ENCODE measurements around the gene SRRD. TPM values are rescaled to one million over a fixed set of nuclear protein-coding genes. Genes with fewer than 3 reads are reported as not detected.

Gene SRRD
- total RNA-seq, 1 experiment from 2014 or later, result 19.2 TPM

DNA sequence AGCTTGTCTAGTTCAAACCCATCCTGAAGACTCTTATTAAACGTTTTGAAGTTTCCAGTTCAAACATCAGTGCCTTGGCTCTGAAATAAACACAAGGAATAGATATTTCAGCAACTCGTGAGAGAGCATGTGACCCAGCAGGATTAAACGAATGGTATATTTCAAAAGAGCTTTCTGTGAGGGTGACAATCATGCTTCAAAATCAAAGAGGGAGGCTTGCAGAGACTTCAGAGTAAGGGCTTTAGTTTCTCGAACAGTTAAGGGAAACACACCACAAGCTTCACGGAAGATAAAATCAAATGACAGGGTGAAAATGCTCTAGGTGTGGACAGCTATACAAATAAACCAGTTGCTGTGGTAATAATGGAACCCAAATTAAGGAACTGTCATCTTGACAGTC is 1.5 kb upstream of the SRRD start:
- no peak for DNase-seq (ENCODE audit: low spot score)

DNA sequence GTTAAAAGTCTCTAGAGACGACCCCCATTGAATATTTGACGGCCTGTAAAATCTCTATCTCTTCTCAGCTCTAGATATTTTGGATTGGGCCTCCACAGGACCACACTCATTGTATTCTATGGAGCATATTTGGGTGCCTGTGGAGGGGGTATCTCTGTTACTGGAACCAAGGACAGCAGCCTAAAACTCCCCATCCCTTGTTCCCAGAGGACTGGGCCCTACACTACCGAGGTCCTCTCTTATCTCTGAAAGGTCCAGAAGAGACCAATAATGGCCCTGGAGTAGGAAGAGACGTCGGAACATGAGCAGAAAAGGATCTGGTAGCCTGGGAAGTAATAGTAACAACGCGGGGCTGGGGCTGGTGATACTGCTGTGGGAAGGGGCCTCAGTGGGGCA is 636 bp upstream of the SRRD start:
- DNase-seq (ENCODE audit: low spot score), result no peak

DNA sequence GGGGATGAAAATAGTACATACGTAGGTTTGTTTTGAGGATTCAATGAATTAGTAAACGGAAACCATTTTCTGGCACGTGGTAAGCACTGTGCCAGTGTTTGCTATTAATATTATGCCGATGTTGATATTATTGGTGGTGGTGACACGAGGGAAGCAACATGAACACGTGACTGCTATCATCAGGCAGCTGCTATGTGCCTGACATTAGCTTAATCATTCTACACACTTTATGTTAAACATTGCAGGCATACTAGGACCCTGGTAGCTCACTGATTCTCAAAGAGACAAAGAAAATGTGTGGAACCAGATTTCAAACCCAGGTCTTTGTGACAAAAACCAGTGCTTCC is 656 bp downstream of the SRRD start:
- no peak for DNase-seq (ENCODE audit: low spot score)

DNA sequence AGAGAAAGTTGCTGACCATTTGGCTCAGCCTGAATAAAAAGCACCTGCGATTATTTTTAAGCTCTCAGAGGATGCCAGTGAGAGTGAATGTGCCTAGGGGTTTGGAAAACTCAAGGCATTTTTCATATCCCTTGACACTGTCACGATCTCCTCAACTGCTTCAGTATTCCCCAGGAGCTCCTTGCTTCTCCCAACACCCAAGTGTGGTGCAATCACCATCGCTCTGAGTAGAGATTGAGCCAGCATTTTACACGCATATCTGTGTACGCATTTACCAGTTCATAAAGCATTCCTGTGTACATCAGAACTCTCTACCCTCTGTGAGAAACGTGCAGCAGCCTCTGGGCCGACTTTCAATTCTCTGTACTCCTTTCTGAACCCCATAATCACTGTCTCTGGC is 1.3 kb downstream of the SRRD start:
- no peak for DNase-seq (ENCODE audit: low spot score)

DNA sequence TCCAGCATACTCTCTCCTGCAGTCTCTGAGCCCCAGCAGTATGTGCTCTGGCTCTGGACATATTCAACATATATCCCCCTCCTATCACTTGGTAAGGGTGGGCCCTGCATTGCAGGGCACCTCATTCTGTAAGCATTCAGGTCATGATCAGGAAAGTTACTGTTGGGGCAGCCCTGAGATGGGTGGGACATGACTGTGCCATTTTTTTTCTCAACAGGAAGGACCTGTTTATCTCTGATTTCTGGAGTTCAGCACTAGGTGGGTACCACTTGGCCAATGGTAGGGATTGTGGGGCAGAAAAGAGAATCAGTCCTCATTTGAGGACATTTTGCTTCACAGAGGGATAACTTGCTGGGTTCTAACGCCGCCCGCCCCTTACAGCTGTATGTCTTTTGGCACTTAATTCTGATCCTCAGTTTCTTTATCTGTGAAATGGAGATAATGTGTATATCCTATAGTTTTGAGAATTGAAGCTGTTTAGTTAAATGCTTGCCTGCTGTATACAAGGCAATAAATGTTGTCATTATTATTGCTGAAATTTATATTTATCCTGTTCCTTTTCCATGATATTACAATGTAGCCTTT is 2.2 kb downstream of the SRRD start:
- DNase-seq (ENCODE audit: low spot score), result no peak

DNA sequence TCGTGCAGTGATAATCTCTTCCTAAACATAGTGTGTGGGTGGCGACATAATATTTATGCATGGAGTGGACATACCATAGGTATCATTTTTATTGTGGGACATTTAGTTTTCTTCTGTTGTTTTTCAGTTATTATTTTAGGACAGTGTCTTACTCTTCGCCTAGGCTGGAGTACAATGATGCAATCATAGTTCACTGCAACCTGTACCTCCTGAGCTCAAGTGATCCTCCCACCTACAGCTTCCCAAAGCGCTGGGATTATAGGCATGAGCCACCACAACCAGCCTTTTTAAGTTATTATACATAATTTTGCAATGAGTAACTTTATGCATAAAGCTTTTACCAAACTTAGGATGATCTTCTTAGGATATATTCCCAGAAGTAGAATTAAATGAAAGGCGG is 2.7 kb downstream of the SRRD start:
- DNase-seq (ENCODE audit: low spot score), result no peak

DNA sequence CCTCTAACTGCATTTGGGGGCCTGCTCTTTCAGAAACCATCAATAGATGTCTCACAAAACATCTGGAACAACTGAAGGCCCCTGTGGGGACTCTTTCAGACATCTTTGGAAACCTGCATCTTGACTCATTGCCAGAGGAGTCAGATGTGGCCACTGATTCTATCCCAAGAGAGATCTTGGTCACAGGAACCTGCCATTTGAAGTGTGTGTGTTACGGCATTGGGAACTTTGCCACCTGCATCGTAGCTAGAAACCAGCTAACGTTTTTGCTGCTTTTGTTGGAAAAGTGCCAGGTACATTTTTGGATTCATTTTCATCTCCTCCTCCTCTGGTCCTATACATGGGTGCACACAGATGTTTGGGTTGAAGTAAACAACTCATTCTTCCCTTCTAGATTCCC is 4.3 kb downstream of the SRRD start:
- no peak for DNase-seq (ENCODE audit: low spot score)

DNA sequence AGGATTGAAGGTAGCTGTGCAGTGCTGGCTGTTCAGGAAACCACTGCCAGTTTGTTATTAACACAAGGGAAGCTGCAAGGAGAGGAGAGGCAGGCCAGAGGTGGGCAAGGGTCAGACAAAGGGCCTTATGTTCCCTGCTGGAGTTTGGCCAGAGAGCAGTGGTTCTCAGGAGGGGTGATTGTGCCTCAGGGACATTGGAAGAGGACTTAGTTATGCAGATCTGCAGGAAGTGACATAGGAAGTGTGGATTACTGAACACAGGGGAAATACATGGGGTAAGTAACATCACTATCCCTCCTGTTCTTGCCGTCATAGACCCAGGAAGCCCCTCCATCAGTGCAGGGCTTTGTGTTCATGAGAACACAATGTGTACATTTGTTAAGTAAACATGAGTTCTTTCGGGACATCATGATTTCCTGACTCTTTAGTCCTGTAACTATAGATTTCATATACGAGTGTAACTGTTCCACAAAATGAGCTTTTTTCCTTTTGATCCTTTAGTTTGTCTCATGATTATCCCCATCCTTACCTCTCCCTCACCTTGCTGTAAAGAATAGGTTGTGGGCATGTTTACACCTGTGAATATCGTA is 5.9 kb downstream of the SRRD start:
- no peak for DNase-seq (ENCODE audit: low spot score)

DNA sequence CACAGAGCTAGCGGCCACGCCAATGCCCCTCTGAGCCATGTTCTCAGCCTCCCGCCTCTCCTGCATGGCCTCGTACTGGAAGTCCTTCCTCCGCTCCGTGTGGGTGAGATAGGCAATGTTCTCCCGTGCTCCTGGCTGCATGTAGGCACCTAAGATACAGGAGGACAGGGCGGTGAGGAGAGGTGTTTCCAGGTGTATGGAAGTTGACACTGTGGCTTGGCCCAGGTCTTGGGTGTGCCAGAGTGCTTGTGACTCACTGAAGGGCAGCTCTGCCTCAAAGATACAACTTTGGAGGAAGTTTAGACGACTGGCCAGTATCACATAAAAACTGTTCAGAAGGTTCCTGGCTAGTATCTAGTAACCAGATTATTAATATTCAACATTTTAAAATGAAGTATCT is 8.5 kb downstream of the SRRD start:
- DNase-seq (ENCODE audit: low spot score), result no peak

DNA sequence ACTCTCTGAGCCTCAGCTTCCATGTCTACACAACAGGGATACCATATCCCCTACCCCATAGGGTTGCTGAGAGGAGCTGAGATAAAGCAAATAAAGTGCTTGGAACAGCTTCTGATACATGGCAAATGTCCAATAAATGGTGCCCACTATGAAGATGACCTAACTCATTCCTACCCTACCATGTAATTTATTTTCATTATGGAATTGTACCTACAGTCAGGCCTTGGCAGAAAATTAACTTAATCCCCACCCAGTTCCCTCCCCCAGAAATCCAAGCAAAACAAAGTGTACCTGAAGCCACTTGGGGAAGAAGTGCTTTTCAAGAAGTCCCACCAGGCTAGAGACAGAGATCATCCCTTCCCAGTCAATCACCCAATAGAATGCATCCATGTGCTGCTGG is 10.8 kb downstream of the SRRD start:
- DNase-seq (ENCODE audit: low spot score), result no peak

DNA sequence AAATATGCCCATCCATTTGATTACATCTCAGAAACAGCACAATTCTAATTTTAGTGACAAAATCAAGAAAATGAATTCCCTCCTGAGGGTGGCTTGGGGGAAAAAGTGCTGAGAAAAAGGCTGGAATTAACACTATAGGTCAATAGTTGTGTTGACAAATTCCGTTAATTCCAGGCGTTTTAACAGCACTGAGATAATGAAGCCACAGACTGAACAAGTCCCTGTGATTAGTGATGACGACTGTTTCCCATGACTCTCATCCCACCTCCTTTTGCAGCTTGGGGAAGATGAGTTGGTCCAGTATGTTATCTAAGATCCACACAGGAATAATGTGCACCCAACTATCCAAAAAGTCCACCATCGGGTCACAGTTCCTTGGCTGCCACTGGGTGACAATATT is 12.8 kb downstream of the SRRD start:
- no peak for DNase-seq (ENCODE audit: low spot score)

DNA sequence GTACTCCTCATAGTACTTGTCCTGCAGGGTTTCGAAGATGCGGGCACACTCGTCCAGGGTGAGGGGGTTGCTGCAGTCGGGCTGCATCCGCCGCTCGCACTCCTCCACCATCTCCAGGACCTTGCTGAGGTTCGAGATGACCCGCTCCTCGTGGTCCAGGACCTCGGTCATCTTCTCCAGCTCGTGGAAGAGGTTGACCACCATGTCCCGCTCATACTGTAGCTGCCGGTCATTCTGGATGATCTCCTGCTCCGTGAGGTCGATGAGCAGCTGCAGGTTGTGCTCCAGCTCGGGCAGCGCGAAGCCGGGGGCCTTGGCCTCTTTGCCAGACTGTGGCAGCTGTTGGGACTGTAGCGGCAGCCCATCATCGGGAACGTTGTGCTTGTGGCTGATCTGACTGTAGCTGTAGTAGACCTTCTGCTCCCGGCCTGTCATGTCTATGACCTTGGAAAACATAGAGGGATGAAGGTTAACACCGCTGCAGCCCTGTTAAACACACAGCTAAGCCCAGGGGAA is 15.6 kb downstream of the SRRD start:
- no peak for DNase-seq (ENCODE audit: low spot score)

DNA sequence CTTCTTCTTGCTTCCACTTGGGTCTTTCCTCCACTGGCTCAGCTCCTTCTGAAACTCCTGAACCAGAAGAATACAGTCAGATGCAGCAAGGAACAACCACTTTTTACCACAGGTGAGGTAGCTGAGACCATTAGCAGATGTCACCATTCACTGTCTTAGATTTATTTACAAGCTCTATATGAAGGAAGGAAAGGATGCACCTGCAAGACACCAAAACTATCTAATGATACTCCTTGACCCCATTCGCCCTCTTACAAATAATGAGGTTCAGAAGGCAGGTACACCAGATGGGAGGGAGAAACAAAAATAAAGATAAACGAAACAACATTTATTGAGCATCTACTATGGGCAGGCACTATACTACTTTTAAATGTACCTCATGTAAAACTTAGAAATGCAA is 18.3 kb downstream of the SRRD start:
- DNase-seq (ENCODE audit: low spot score), result no peak

DNA sequence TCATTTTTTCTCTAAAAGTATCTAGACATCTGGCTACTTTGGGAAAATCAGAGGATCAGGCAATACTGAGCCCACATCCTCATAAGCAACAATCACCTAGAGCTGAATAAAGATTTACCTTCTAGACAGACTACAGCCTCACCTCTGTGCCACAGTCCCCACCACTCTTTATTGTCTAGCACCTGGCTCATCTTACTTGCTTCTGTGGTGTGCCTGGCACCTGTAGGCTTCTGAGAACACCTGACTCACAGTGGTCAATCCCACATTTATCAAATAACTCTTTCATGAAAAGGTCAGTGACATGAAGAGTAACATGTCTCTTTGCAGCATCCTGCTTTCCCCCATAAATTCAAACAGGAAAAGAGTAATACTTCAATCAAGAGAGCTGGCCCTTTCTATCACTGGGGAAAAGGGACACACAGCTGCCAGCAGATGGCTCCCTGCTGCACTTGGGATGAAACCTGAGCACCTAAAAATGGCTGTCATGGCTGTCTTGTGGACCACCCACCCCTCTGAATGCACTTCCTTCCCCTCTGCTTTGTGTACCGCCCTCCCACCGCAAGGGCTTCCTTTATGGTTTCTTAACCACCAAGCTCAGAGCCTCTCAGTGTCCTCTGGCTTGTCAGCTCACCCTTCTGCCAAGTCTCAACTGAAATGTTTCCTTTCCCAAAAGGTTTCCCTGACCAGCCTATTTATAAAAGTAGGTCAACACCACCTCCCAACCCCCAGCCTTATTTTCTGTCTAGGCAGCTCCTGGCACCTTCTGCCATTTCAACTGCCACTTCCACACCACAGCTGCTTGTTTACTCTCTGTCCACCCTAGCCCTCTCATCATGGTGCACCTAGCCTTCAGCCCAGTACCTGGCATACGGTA is 19.2 kb downstream of the SRRD start:
- peak; percentile 22 for DNase-seq (ENCODE audit: low spot score)

DNA sequence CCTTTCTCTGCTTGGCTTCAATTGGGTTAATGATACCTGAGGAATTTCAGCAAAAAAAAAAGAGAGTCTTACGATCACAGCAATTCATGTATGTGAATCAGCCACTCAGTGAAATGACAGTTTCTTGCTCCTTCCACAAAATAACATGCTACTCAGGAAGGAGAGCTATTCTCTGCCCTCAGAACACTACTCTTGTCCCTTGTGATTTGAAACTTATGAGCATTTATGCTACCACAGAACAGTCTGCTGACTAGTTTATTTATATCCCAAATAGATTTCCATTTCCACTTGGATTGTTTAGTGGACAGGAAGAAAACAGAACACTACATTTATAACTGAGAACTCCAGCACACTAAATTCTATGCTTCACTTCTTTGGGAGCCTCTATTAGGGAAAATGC is 20.1 kb downstream of the SRRD start:
- no peak for DNase-seq (ENCODE audit: low spot score)

DNA sequence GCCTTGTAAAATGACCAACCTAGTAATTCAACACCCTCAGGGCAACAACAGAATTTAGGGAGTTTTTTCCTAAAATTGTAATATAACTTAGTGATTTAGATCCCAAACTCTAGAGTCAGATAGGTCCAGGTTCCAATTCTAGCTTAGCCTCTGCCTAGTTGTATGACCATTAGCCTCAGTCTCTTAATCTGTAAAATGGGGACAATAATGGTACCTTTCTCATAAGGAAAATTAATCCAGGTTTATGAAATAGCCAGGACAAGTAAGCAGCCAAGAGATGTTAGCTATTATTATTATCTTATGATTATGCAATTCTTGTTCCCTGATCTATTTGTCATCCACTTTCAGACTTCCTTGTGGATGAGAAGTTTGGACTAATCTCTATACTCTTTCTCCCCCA is 24.5 kb downstream of the SRRD start:
- no peak for DNase-seq (ENCODE audit: low spot score)

DNA sequence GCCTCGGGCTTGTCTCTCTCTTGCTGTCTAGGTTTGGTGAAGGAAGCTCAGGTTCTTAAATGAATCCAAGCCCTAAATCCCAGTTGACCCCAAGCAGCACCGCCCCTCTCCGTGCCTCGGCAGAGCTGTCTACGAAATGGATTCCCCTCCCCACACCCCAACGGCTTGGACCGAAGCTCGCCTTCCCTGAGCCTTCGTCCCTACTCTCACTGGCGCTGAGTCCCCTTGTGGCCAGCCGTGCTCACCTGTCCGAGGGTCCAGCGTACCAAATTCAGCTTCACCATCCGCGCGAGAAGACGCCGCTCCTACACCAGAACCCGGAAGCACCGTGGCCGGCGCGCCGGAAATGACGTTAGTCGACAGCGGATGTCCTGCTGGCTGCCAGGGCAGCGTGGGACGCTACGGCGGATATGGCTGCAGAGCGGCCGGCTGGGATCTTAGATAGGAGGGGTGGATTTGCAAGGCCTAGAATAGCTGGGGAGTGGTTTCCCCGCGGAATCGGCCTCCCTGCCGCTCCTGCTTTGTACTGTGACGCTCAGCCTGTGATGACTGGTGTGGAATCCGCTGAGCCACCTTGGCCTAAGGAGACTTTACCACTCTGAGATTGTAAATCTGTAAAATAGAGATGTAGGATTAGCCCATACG is 28.6 kb downstream of the SRRD start, which contains the start of gene TFIP11:
TSS of gene TFIP11 (minus strand) at position 325 of the 645 bp plus-strand sequence. CDS start 2,201 bp downstream, outside the sequence.
- peak; percentile 64 for DNase-seq (ENCODE audit: low spot score)

DNA sequence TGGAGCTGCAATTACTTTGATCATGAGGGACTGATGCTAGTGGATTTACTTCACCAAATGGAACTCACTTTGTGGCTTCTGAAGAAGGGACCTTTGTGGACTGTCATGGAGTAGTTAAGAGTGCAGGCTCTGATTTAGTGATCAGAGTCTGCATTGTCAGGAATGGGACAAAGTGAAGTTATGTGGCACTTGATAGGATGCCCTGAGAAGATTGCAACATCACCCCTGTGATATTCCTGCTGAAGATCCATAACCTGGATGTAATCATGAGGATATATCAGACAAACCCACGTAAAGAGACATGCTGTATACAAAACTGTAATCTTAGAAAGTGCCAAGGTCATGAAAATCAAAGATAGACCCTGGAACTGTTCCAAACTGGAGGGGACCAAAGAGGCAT is 30.2 kb downstream of the SRRD start:
- no peak for DNase-seq (ENCODE audit: low spot score)

DNA sequence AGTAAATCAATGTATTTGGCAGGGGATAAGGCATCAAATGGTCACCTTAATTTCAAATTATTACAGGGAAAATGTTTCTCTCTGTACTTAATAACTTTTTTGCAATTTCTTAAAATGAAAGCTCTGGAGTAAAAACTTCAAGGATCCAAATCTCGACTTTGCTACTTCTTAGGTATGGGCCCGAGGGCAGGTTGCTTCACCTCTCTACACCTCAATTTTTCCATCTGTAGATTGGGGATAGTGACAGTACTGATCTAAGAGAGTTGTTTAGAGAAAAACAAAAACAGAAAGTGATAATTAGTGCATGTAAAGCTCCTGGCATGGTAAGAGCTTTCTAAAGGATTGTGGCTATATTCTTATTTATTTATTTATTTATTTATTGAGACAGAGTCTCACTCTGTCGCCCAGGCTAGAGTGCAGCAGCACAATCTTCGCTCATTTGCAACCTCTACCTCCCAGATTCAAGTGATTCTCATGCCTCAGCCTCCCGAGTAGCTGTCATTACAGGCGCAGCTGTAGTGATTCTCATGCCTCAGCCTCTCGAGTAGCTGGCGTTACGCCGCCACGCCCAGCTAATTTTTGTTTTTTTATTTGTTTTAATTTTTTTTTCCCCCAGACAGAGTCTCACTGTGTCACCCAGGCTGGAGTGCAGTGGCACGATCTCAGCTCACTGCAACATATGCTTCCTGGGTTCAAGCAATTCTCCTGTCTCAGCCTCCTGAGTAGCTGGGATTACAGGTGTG is 30.9 kb downstream of the SRRD start:
- DNase-seq (ENCODE audit: low spot score), result no peak

DNA sequence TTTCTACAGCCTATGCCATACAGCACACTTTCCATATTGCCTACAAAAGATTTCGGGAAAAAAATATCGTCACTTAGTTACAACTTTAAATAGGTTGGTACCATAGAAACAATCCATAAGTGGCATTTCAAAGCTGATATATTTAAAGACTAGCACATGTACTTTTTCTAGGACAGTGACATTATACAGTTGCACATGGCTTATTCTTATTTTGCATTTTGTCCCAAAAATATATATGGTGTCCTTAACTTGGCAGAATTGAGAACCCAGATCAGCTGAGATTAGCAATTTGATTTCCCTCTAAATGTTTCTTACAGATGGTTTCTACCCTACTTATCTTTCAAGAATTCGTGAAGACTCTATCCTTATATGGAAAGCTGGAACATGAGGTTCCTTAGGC is 32.3 kb downstream of the SRRD start:
- DNase-seq (ENCODE audit: low spot score), result no peak

DNA sequence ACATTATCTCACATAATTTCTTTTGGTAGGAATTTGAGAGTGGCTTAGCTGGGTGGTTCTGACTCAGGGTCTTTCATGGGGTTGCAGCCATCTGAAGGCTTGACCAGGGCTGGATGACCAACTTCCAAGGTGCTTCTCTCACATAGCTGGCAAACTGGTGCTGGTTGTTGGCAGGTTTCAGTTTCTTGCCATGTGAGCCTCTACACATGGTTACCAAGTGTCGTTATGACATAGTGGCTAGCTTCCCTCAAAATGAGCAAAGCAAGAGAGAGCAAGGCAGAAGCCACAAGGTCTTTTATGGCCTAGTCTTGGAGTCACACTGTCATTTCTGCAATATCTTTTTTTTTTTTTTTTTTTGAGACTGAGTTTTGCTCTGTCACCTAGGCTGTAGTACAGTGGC is 32.8 kb downstream of the SRRD start:
- no peak for DNase-seq (ENCODE audit: low spot score)

DNA sequence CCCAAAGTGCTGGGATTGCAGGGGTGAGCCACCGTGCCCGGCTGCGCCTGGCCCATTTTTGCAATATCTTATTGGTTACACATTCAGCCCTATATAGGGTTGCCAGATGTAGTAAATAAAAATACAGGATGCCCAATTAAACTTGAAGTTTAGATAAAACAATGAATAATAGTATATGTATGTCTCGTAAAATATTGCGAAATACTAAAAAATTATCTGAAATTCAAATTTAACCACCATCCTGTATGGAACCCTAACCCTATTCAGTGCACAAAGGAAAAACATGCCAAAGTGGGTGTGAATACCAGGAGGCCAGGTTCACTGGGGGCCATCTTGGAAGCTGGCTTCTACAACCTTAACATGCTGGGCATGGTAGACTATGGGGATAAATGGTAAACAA is 33.8 kb downstream of the SRRD start:
- no peak for DNase-seq (ENCODE audit: low spot score)
